Cerebellar cortex (tissue), 1 donor: ENCODE results near the gene SIX1.

Experiments
- DNase-seq: peaks from one replicate; pipeline ENCODE4 v3.0.0-alpha.2; 2015; ENCODE audit warnings: low spot score

SIX1 gene

DNA sequence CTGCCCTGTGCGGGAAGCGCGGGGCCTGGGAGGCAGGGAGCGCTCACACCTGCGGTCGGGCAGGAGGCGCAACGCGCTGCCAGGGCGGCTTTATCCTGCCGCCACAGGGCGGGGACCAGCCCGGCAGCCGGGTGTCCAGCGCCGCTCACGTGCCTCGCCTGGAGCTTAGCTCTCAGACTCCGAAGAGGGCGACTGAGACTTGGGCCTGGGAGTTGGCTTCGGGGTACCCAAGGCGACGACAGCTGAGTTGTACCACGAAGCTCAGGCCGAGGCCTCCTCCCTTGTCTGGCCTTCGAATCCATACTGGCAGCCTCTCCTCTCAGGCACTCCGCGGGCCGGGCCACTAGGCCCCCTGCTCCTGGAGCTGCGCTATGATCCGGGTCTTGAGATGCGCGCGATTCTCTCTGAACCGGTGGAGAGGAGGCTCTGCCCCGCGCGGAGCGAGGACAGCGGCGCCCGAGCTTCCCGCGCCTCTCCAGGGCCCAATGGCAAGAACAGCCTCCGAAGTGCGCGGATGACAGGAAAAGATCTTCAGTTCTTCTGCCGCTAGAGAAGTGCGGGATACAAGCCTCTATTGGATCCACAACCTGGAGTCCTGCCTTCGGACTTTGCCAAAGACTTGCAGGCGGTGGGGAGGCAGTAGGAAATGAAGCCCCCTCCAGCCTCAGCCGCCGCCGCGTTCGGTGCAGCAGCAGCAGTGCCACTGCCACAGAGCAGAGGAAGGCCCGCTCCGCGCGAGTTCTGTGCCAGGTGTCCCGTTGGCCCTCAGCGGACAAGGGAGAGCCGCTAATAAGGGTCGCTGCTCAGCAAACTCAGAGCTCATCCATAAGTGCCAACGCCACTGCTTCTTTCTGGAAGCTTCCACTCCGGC, 6.8 kb downstream of the SIX1 start:
- DNase-seq = no peak

- DNase-seq = no peak
These were observed 7.5 kb downstream of the SIX1 start for GRCh38 chr14:60641742-60642269.

GRCh38 chr14:60640859-60641741, 8.2 kb downstream of the SIX1 start:
- DNase-seq = no peak

DNA sequence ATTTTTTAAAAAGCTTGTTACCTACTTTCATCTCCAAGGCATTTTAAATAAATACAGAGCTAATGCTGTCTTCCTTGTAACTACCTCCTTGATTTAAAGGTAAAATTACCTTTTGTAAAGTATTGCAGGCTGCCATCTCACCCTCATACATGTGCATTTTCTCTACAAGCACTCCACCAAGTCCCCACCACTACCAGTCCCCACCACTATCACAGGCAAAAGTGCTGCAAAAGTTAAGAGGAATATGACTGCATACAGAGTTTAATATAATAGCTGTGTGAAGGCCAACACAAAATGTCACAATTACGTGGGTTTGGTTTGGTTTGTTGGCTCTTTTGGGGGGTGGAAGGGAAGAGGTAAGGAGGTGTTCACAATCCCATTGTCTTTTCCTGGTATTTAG, 9.6 kb downstream of the SIX1 start:
- no peak for DNase-seq

DNA sequence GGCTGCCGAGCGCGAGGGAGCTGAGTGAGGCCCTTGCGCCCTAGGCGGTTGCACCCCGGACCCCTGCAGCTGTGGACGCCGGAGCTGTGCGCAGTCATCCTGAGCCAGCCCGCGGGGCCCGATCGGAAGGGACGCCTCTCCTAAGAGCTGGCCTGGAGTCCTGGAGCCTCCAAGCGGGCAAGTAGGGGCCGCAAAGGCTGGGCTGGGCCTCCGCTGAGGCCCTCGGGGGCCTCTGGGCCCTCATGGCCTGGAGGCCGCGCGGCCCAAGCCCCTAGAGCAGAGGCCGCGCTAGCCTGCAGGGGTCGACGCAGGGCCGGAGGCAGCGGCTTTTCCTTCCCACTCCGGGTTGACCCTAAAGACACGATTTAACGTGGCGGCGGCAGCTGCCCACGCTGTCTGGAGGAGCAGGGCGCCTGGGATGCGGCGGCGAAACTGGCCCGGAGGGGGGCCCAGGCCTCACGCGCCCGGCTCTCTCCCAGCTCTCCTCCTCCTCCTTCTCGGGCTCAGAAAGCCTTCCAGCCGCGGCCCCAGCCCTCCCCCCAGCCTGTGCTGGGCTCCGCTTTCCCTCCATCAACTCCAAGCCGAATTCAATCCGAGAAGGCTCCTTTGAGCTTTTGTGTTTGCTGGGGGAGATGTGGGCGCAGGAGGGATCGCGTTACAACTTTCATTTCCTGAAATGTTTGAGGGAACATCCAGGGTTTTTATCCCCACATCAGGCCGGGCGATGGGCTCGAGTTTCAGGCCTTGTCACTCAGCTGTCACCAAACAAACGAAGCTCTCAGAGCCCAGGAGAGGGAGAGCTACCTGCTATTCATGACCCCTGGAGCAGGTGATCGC, 11.6 kb downstream of the SIX1 start:
- DNase-seq = no peak

- DNase-seq = no peak
These were observed 12.3 kb downstream of the SIX1 start for GRCh38 chr14:60636879-60637478.

- DNase-seq = no peak
These were observed 15.1 kb downstream of the SIX1 start for GRCh38 chr14:60634153-60634552.

GRCh38 chr14:60632777-60633176, 16.5 kb downstream of the SIX1 start:
- DNase-seq = no peak

DNA sequence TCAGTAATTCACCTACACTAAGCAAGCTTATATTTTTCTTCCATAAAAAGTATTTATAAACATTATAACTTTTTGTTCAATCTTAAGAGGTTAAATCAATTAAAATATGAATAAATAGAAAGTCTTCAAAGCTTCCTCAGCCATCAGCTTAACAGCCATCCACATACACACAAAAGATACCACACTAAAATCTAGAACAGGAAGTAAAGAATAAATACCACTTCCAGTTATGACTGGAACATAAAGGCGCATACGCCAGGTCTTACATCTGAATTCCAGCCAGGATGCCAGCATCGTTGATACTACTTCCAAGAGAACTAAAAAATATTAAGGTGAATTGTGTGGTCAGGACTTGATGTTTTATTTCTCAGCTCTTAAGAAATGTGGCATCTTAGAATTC, 17.0 kb downstream of the SIX1 start:
- no peak for DNase-seq

GRCh38 chr14:60631842-60632241, 17.4 kb downstream of the SIX1 start:
- DNase-seq = no peak

GRCh38 chr14:60630129-60630528, 19.1 kb downstream of the SIX1 start:
- DNase-seq = no peak

GRCh38 chr14:60628892-60629291, 20.4 kb downstream of the SIX1 start:
- no peak for DNase-seq

DNA sequence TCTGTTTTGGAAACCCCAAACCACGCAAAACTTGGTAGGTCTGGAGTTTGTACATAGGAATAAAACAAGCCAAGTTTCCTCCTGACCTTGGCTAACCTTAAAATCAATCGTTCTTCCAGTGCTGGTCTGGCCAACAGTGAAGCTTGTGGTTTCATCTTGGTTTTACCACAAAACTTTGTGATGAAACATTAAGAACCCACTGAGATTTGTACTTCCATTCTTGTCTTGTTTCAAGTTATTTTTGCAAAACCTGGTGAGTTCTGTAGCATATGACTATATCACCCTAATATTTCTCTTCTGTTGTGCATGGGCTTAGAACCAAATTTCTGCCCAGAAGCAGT, 26.4 kb downstream of the SIX1 start:
- no peak for DNase-seq

GRCh38 chr14:60622210-60622916, 26.9 kb downstream of the SIX1 start:
- DNase-seq = no peak

DNA sequence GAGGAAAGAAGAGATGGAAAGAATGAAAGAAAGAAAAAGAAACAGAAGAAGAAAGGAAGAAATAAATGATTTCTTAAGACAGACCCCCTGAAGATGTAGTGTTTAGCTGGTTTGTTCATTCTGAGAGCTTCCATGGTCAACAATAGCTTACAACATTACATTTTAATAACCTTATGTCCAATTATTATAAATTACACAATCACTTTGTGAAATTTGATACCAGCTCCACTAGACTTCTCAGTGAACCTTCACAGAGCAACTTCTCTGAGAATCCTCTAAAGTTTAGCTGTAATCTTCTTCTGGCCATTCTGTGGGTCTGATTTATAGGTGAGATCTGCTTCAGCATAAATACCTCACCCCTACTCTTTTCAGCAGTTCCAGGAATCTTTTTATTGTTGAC, 27.9 kb downstream of the SIX1 start:
- no peak for DNase-seq

GRCh38 chr14:60618241-60618640, 31.0 kb downstream of the SIX1 start:
- no peak for DNase-seq

DNA sequence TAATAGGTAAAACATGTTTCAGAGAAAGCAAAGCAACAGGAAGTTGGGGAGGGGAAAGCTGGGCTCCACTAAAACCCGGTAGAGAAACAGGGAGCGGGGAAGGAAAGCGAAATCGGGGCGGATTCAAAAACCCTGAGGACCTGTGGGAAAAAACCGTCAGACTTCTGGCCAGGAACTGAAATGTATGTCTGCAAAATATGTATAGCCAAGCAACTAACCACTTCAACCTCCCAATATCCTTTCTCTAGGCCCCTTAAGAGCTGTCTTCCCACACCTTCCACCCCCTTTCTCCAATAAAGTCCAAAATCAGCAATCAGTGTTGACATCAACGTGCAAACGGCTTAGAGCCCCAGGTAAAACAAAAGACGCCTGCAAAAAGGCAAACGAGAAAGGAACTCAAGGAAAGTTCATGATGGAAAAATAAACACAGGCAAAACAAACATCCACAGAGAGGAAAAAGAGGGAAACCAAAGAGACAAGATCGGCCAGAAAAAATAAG, 32.8 kb downstream of the SIX1 start:
- no peak for DNase-seq

DNA sequence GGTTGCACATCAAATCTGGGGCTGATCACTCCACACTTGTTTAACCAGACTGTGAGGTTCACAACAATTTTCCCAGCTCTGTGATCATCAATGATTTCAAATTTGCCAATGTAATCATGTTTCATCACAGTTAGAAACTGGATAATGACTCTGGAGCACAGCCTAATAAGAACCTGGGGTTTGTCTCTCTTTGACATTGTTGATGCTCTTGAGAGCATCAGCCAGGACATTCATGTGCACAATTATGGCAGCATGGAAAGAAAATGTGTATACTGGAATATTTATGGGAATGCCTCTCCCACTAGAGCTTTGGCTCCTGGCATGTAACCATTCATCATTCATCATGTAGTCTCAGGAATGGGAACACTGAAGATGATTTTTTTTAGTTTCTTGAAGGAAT, 47.0 kb downstream of the SIX1 start:
- DNase-seq = no peak

DNA sequence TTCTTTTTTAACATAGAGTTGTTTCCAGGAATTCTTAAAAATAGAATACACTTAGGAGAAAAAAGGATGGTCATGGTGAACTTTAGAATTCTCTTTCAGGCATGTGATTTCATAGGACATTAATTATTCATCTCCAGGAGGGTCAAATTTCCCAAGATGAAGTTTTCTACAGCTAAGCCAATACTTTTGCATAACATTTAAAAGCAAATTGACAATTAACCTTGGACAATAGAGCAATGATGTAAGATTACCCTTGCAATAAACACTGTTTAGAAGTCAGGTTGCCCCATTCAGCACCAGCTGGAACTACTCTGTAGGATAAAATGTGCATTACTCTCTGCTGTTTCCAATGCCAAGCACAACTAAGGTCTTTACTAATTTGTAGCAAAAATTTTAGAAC, 49.5 kb downstream of the SIX1 start:
- DNase-seq = no peak

DNA sequence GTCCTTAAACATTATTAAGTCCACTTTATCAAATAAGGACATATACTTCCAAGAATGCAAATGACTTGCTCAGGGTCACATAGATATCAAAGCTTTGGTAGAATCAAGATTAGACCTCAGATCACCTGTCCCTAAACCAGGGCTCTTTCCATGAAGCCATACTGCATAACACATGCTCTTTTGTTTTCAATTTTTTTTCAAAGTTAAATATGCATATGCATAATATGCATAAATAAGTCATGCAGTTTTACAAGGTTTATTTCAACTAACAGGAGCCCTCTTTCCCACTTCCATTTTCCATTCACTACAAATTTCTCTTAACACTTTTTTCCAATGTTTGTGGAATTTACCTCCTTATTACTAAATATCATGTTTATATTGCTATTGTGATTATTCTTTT, 53.1 kb downstream of the SIX1 start:
- no peak for DNase-seq

DNA sequence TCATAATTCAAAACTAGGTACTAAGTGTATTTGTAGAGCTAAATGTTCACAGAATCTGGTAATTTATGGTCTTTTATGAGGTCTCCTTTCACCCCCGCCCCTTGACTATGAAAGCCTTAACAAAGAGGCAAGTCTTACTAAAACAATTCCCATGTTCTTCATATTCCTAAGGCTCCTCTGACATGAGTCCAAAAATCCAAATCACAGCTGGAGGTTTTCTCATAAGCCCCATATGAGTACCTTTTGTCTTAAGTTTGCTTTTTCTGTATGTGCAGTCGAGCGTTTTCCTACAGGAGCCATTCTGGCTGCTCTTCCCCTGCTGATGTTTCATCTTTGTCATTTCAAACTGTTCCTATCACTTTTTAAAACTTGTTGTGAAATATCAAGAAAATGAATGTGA, 55.2 kb downstream of the SIX1 start:
- DNase-seq = no peak
